GM19438 (cell line): ENCODE results near the gene GNA12.
"Not testable (repeated sequence)": the region's sequence is repeated elsewhere in the genome, so short reads cannot be mapped to it uniquely, and the experiment has no call there.

Experiments used
- ATAC-seq: cut with Tn5 transposase; IDR thresholded peaks from one replicate; pipeline ENCODE4 v1.9.1; 2021; ENCODE audit warnings: low read depth; ENCODE audit not compliant: unreplicated experiment

The GNA12 gene

DNA sequence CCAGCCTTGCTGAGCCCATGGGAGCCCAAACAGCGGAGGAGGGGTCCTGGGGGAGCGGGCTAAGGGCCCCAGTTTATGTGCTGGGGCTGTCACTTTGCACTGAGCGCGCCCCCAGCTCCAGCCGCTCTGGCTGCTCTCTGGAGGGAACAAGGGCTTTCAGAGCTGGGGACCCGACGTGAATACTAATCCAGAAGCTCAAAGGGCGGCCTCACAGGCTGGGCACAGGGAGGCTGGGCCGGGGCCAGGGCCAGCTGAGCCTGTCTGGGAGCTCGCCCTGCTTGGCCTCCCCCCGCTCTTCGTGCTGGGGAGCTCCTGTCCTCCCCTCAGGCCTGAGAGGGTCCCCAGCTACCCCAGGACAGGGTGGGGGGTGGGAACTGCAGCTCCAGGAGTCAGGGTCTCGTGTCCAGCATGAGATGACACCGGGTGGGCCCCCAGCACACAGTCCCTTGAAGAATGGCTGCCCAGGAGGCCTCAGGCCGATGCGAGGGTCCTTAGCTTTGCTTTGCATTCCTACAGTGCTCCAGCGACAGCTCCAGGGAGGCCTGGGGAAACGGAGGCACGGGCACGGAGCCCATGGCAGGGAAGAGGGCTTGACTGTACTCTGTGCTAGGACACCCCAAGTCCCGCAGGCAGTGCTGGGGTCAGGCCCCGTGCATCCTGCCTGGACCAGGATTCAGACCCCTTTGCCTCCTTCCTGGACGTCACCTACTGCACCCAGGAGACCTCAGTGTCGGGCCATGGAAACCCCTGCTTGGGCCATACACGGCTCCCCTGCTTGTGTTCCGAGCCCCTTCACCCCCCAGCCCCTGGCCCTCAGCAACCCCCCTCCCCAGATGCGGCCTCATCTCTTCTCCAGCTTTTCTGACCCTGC, 161.9 kb downstream of the GNA12 start:
- no peak for ATAC-seq

GRCh38 chr7:2680792-2681490, 163.2 kb downstream of the GNA12 start:
- no peak for ATAC-seq

DNA sequence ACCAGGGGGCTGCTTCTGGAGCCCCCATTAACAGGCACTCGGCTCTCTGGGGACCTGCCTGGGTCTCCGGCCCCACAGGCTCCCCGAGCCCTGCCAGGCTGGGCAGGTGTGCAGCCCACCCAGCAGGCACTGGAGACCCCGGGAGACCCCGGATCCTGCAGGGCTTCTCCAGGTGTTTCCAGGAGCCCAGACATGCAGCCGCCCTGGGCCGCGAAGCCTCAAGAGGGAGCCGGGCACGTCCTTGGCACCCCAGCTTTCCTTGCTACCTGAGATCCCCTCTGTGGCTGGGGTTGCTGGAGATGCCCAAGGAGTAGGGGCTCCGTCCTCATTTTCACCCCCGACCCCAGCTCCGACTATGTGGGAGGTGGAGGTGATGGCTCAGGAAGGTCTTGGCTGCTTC, 163.9 kb downstream of the GNA12 start:
- no peak for ATAC-seq

DNA sequence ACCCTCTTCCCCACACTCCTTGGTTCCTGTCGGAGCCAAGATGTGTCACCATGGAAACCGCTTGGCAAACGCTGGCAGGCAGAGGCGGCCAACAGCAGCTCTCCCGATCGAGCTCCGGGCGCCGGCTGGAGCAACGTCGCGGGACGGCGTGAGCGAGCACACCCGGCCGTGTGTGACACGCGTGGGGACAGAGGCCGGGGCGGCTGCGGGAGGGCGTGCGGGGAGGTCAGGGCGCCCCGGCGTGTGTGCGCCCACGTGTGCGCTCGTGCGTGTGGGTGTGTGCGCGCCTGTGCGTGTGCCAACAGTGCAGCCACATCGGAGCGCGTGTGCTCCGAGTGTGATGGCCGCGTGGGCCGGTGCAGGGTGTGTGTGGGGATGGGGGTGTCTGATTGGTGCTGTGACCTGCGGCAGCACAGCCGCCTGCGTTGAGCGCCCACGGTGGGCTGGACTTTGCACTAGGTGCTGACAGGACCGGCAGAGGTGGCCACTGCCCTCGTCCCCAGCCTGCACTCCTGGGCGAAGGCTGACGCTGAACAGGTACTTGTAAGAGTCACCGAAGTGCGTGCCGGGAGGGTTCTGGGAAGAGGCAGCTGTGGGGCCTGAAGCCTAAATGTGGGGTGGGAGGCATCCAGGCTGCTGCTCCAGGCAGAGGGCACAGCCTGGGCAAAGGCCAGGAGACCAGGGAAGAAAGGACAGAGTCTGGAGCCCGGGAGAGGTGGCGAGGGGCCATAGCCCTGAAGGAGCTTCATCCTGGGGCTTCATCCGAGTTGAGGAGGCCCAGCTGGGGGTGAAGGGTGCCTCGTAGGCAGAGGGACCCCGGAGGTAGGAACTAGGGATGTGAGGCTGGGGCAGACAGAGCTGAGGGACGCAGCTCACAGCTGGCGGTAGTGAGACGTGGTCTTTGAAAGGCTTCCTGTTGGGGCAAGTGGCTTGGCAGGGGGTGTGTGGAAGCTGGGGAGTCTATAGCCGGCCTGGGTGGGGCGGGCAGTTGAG, 164.7 kb downstream of the GNA12 start:
- not testable (repeated sequence) for ATAC-seq

- ATAC-seq, result not testable (repeated sequence)
Measured at GRCh38 chr7:2678454-2678853, 165.7 kb downstream of the GNA12 start.
